Stimulated activated CD8-positive, alpha-beta memory T cell treated with anti-CD3 and anti-CD28 coated beads, Interleukin-7, amount 100 ng/mL, for 48 hours (primary cell): Measurements from ENCODE around the gene PTPRT.

ENCODE experiments used
- DNase-seq, 2 donors: peaks; one replicate each; pipeline ENCODE4 v3.0.0-alpha.2; 2020; ENCODE audit warnings: low read depth in 1 of 2; ENCODE audit errors: extremely low read depth in 1 of 2

The PTPRT gene

GRCh38 chr20:43189554-43190331 is at the start of gene PTPRT:
PTPRT (minus strand) TSS chr20:43189906; CDS start chr20:43189733, 173 bp downstream.
- DNase-seq, result no peak

GRCh38 chr20:43238833-43239232 is 49.1 kb upstream of the PTPRT start:
- no peak for DNase-seq

- no peak for DNase-seq
These were observed 48.6 kb upstream of the PTPRT start for GRCh38 chr20:43238266-43238665.

- DNase-seq, result no peak
These were observed 48.0 kb upstream of the PTPRT start for GRCh38 chr20:43237651-43238168.

- DNase-seq, result no peak
These were observed 46.3 kb upstream of the PTPRT start for GRCh38 chr20:43235998-43236397.

- DNase-seq, result no peak
These were observed 42.1 kb upstream of the PTPRT start for GRCh38 chr20:43231829-43232228.

GRCh38 chr20:43229696-43230095 is 40.0 kb upstream of the PTPRT start:
- DNase-seq, result no peak

GRCh38 chr20:43220612-43221011 is 30.9 kb upstream of the PTPRT start:
- no peak for DNase-seq

GRCh38 chr20:43210901-43211300 is 21.2 kb upstream of the PTPRT start:
- no peak for DNase-seq

- no peak for DNase-seq
These were observed 20.1 kb upstream of the PTPRT start for GRCh38 chr20:43209831-43210230.

- DNase-seq, result no peak
These were observed 16.0 kb upstream of the PTPRT start for GRCh38 chr20:43205699-43206098.

- no peak for DNase-seq
These were observed 12.4 kb upstream of the PTPRT start for GRCh38 chr20:43202100-43202499.

- no peak for DNase-seq
These were observed 8.9 kb upstream of the PTPRT start for GRCh38 chr20:43198607-43199006.

- DNase-seq, result no peak
These were observed 6.5 kb upstream of the PTPRT start for GRCh38 chr20:43196243-43196642.

GRCh38 chr20:43194137-43194536 is 4.4 kb upstream of the PTPRT start:
- no peak for DNase-seq

GRCh38 chr20:43193443-43193842 is 3.7 kb upstream of the PTPRT start:
- no peak for DNase-seq

GRCh38 chr20:43191946-43192863 is 2.5 kb upstream of the PTPRT start:
- no peak for DNase-seq

GRCh38 chr20:43191143-43191542 is 1.4 kb upstream of the PTPRT start:
- no peak for DNase-seq

- DNase-seq, result no peak
These were observed 737 bp upstream of the PTPRT start for GRCh38 chr20:43190332-43190953.

- DNase-seq, result no peak
These were observed 699 bp downstream of the PTPRT start for GRCh38 chr20:43188861-43189553.

- DNase-seq, result no peak
These were observed 1.5 kb downstream of the PTPRT start for GRCh38 chr20:43188234-43188653.
